Activated B cell treated with CpG ODN at 0.5 μM for 24 hours (primary cell): Measurements from ENCODE around the gene GALNT9. TPM values are rescaled to one million over a fixed set of nuclear protein-coding genes. Genes with fewer than 3 reads are reported as not detected.

Source experiments
- ATAC-seq: fragments of 200-7000 bp; cut with Tn5 transposase; one replicate; pipeline ENCODE4 v1.10.0; 2021; ENCODE audit warnings: low read depth, mild to moderate bottlenecking, moderate library complexity
- CTCF ChIA-PET: fragments of 350-600 bp; sonication (Branson Sonifier 250); formaldehyde crosslinking; loops from one replicate; lab custom pipeline; 2021; ENCODE audit warnings: antibody characterized with exemption; lab: Charles Lee
- POLR2A ChIA-PET: fragments of 350-600 bp; sonication (Branson Sonifier 250); formaldehyde crosslinking; loops from one replicate; lab custom pipeline; 2021; ENCODE audit warnings: antibody characterized with exemption; lab: Charles Lee
- DNase-seq: peaks from one replicate; pipeline ENCODE4 v3.0.0; 2022
- H3K27ac Mint-ChIP-seq: one replicate; pipeline ENCODE4 v1.8.0; 2020; ENCODE audit warnings: mixed read lengths
- H3K27me3 Mint-ChIP-seq: one replicate; pipeline ENCODE4 v1.8.0; 2021; ENCODE audit warnings: mixed read lengths
- H3K36me3 Mint-ChIP-seq: one replicate; pipeline ENCODE4 v1.8.0; 2021; ENCODE audit warnings: low read depth, mixed read lengths
- H3K4me1 Mint-ChIP-seq: one replicate; pipeline ENCODE4 v1.8.0; 2021; ENCODE audit warnings: mixed read lengths
- H3K4me3 Mint-ChIP-seq: one replicate; pipeline ENCODE4 v1.8.0; 2020; ENCODE audit warnings: mild to moderate bottlenecking, mixed read lengths
- H3K9me3 Mint-ChIP-seq: one replicate; pipeline ENCODE4 v1.8.0; 2020; ENCODE audit warnings: mixed read lengths
- intact Hi-C: fragments of 100-400 bp; cut with micrococcal nuclease; formaldehyde crosslinking; loops from one replicate; pipeline ENCODE4 v1.15.1; 2024
- total RNA-seq: library from RNA; stranded (reverse); gene quantifications from 2 replicates; pipeline ENCODE4 v1.2.3, GENCODE V29; 2022
- TF ChIP-seq, protein P1 (sequence below): fragments of 200-600 bp; IDR thresholded peaks from one replicate; pipeline ENCODE4 v1.8.0; 2022; ENCODE audit warnings: antibody characterized with exemption, mild to moderate bottlenecking

GALNT9 gene
- total RNA-seq, 1 donor from 2014 or later = not detected

DNA sequence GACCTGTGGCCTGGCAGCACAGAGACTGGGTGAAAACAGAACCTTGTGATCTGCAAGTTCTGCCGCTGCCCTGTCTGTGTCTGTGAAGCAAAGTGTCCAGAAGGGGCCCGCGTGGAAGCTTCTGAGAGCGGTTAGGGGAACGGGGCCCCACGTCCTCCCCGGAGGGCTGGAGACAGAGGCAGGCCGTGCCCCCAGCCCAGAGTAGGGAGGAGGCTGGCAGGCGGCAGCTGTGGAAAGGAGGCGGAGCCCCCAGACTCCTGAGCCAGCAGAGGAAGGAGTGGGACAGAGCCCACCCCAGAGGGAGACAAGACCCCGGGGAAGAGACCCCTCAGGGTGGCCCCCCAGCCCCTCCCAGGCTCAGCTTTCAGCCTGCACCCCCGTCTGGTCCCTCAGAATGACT, 49.0 kb downstream of the GALNT9 start:
- DNase-seq = no peak
- H3K4me1 Mint-ChIP-seq = peaks cover 11% of the 10 kb centered on the region
- POLR2A ChIA-PET = no interaction called here
- no peak for ATAC-seq
- H3K36me3 Mint-ChIP-seq = no peaks in the 10 kb centered on the region
- peaks cover 19% of the 10 kb centered on the region for H3K27me3 Mint-ChIP-seq
- CTCF ChIA-PET = no interaction called here
- no peak overlapping the region for H3K27ac Mint-ChIP-seq
- TF ChIP-seq, protein P1, sequence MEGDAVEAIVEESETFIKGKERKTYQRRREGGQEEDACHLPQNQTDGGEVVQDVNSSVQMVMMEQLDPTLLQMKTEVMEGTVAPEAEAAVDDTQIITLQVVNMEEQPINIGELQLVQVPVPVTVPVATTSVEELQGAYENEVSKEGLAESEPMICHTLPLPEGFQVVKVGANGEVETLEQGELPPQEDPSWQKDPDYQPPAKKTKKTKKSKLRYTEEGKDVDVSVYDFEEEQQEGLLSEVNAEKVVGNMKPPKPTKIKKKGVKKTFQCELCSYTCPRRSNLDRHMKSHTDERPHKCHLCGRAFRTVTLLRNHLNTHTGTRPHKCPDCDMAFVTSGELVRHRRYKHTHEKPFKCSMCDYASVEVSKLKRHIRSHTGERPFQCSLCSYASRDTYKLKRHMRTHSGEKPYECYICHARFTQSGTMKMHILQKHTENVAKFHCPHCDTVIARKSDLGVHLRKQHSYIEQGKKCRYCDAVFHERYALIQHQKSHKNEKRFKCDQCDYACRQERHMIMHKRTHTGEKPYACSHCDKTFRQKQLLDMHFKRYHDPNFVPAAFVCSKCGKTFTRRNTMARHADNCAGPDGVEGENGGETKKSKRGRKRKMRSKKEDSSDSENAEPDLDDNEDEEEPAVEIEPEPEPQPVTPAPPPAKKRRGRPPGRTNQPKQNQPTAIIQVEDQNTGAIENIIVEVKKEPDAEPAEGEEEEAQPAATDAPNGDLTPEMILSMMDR = no peak
- intact Hi-C loops = no loop called here
- H3K4me3 Mint-ChIP-seq = no peak overlapping the region
- H3K9me3 Mint-ChIP-seq = no peaks in the 10 kb centered on the region

DNA sequence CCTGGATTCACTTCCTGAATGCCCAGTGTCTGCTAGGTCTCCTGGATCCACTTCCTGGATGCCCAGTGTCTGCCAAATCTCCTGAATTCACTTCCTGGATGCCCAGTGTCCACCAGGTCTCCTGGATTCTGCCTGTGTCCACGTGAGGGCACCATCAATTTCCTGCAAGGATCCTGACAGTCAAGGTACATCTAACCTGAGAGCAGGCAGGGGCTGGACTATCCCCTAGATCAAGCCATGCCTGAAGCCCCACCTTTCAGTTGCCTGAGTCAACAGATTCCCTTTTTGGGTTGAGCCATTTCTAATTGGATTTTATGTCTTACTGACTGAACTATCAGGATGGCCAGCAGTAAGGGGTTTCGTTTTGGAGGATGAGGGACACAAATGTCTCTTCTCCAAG, 49.5 kb downstream of the GALNT9 start:
- TF ChIP-seq, protein P1 = no peak
- Mint-ChIP-seq H3K9me3 (no peaks in the 10 kb centered on the region), H3K4me1 (peaks cover 11% of the 10 kb centered on the region), H3K36me3 (no peaks in the 10 kb centered on the region), H3K27ac (no peak overlapping the region), H3K4me3 (no peak overlapping the region), H3K27me3 (peaks cover 21% of the 10 kb centered on the region)
- ChIA-PET CTCF (no interaction called here), POLR2A (no interaction called here)
- ATAC-seq = no peak
- no peak for DNase-seq
- intact Hi-C loops = no loop called here

GRCh38 chr12:132279184-132279889, 50.1 kb downstream of the GALNT9 start:
- CTCF ChIA-PET = no interaction called here
- no peaks in the 10 kb centered on the region for H3K9me3 Mint-ChIP-seq
- DNase-seq (no peak), ATAC-seq (no peak)
- no peak overlapping the region for H3K27ac Mint-ChIP-seq
- TF ChIP-seq, protein P1 = no peak
- no peak overlapping the region for H3K4me3 Mint-ChIP-seq
- POLR2A ChIA-PET = no interaction called here
- peaks cover 9% of the 10 kb centered on the region for H3K4me1 Mint-ChIP-seq
- intact Hi-C loops = no loop called here
- no peaks in the 10 kb centered on the region for H3K36me3 Mint-ChIP-seq
- H3K27me3 Mint-ChIP-seq = peaks cover 21% of the 10 kb centered on the region

- H3K4me3 Mint-ChIP-seq = no peak overlapping the region
- peaks cover 17% of the 10 kb centered on the region for H3K27me3 Mint-ChIP-seq
- intact Hi-C loops = no loop called here
- H3K4me1 Mint-ChIP-seq = peaks cover 6% of the 10 kb centered on the region
- TF ChIP-seq, protein P1 = no peak
- no peak for ATAC-seq
- H3K27ac Mint-ChIP-seq = no peak overlapping the region
- H3K9me3 Mint-ChIP-seq = no peaks in the 10 kb centered on the region
- POLR2A ChIA-PET = no interaction called here
- CTCF ChIA-PET = no interaction called here
- no peak for DNase-seq
- no peaks in the 10 kb centered on the region for H3K36me3 Mint-ChIP-seq
Observed at GRCh38 chr12:132278401-132279183, 50.8 kb downstream of the GALNT9 start.

GRCh38 chr12:132277949-132278348, 51.4 kb downstream of the GALNT9 start:
- peaks cover 17% of the 10 kb centered on the region for H3K27me3 Mint-ChIP-seq
- H3K4me3 Mint-ChIP-seq = no peak overlapping the region
- no peak overlapping the region for H3K27ac Mint-ChIP-seq
- DNase-seq (no peak), ATAC-seq (no peak)
- no peaks in the 10 kb centered on the region for H3K9me3 Mint-ChIP-seq
- intact Hi-C loops = no loop called here
- H3K4me1 Mint-ChIP-seq = peaks cover under 1% of the 10 kb centered on the region
- TF ChIP-seq, protein P1 = no peak
- POLR2A ChIA-PET = interaction anchor here (0.7 kb wide), 1 partner anchor 369 kb away, joined by 5 read pairs; no protein-coding TSS in a partner anchor
- CTCF ChIA-PET = no interaction called here
- no peaks in the 10 kb centered on the region for H3K36me3 Mint-ChIP-seq
